NCI-H226 (cell line): ENCODE measurements around the gene DCAF8.

Source experiments
- DNase-seq: peaks from one replicate; pipeline ENCODE4 v3.0.0-alpha.2; 2015

DCAF8 gene

GRCh38 chr1:160168016-160168415 lies 94.3 kb downstream of the DCAF8 start:
- no peak for DNase-seq

GRCh38 chr1:160167580-160167979 lies 94.8 kb downstream of the DCAF8 start:
- DNase-seq = no peak

GRCh38 chr1:160167056-160167455 lies 95.3 kb downstream of the DCAF8 start:
- DNase-seq = no peak

GRCh38 chr1:160166166-160166868 lies 96.0 kb downstream of the DCAF8 start:
- DNase-seq = no peak
